DND-41 (cell line): ENCODE results near the gene CTSD.

Source experiments
- ATAC-seq: fragments of 200-7000 bp; cut with Tn5 transposase; 3 replicates; pipeline ENCODE4 v1.9.1; 2021; ENCODE audit warnings: low read depth; ENCODE audit not compliant: insufficient read depth
- DNase-seq: peaks from one replicate; pipeline ENCODE4 v3.0.0-alpha.2; 2020
- H2AFZ ChIP-seq: 2 replicates; pipeline ENCODE4 v1.6.0; 2012; ENCODE audit warnings: low read depth, low read length
- H3K27ac ChIP-seq: 2 replicates; pipeline ENCODE4 v1.5.1; 2012; ENCODE audit warnings: low read length, inconsistent platforms
- H3K27me3 ChIP-seq: fragments of 200-600 bp; sonication (generic); 2 replicates; pipeline ENCODE4 v1.6.0; 2012; ENCODE audit warnings: low read length, mild to moderate bottlenecking, inconsistent platforms; ENCODE audit not compliant: insufficient read depth, poor library complexity
- H3K36me3 ChIP-seq: 2 replicates; pipeline ENCODE4 v1.5.1; 2012; ENCODE audit warnings: low read length, inconsistent platforms; ENCODE audit not compliant: insufficient read depth
- H3K4me1 ChIP-seq: 2 replicates; pipeline ENCODE4 v1.5.1; 2012; ENCODE audit warnings: mild to moderate bottlenecking, low read length; ENCODE audit not compliant: insufficient read depth
- H3K4me2 ChIP-seq: 2 replicates; pipeline ENCODE4 v1.6.0; 2012; ENCODE audit warnings: mild to moderate bottlenecking, moderate library complexity, low read length, inconsistent platforms; ENCODE audit not compliant: insufficient read depth
- H3K4me3 ChIP-seq, 2 experiments: fragments of 200-600 bp in 1 of 2; shearing (Covaris generic) in 1 of 2; 2 replicates each; pipeline ENCODE4 v1.5.1; 2012 to 2016; ENCODE audit warnings: inconsistent platforms in 2 of 2, low read length in 2 of 2, mild to moderate bottlenecking in 2 of 2, low read depth in 1 of 2, moderate library complexity in 1 of 2
- H3K79me2 ChIP-seq: 2 replicates; pipeline ENCODE4 v1.6.0; 2012; ENCODE audit warnings: low read length, inconsistent platforms; ENCODE audit not compliant: insufficient read depth
- H3K9ac ChIP-seq: 2 replicates; pipeline ENCODE4 v1.6.0; 2012; ENCODE audit warnings: low read depth, mild to moderate bottlenecking, inconsistent platforms, low read length, moderate library complexity
- H3K9me3 ChIP-seq: 2 replicates; pipeline ENCODE4 v1.5.1; 2012; ENCODE audit warnings: low read length, moderate library complexity, mild to moderate bottlenecking, inconsistent platforms; ENCODE audit not compliant: insufficient read depth, severe bottlenecking
- H4K20me1 ChIP-seq: 2 replicates; pipeline ENCODE4 v1.6.0; 2012; ENCODE audit warnings: low read length; ENCODE audit not compliant: insufficient read depth
- CTCF ChIP-seq: IDR thresholded peaks from 2 replicates; pipeline ENCODE4 v1.5.1; 2012; ENCODE audit warnings: borderline replicate concordance, low read length, moderate library complexity, mild to moderate bottlenecking; ENCODE audit not compliant: poor library complexity, severe bottlenecking; ENCODE audit errors: extremely low read depth
- EZH2 ChIP-seq: IDR thresholded peaks from 3 replicates; pipeline ENCODE4 v1.6.1; 2012; ENCODE audit warnings: borderline replicate concordance, low read depth, mild to moderate bottlenecking, moderate library complexity, low read length, inconsistent platforms; ENCODE audit not compliant: severe bottlenecking

The CTSD gene

GRCh38 chr11:1771700-1772099 lies 8.0 kb upstream of the CTSD start:
- H3K4me3 ChIP-seq = no peak overlapping the region
- no peaks in the 10 kb centered on the region for H3K9me3 ChIP-seq
- peaks cover 11% of the 10 kb centered on the region for H3K4me1 ChIP-seq
- no peaks in the 10 kb centered on the region for H3K79me2 ChIP-seq
- no peaks in the 10 kb centered on the region for H3K36me3 ChIP-seq
- H2AFZ ChIP-seq = no peak overlapping the region
- no peak overlapping the region for H3K9ac ChIP-seq
- DNase-seq (no peak), ATAC-seq (no peak)
- no peak overlapping the region for H3K27ac ChIP-seq
- no peak for TF ChIP-seq EZH2
- no peak for TF ChIP-seq CTCF
- H3K4me2 ChIP-seq = no peak overlapping the region
- H3K27me3 ChIP-seq = no peaks in the 10 kb centered on the region
- H4K20me1 ChIP-seq = no peaks in the 10 kb centered on the region

DNA sequence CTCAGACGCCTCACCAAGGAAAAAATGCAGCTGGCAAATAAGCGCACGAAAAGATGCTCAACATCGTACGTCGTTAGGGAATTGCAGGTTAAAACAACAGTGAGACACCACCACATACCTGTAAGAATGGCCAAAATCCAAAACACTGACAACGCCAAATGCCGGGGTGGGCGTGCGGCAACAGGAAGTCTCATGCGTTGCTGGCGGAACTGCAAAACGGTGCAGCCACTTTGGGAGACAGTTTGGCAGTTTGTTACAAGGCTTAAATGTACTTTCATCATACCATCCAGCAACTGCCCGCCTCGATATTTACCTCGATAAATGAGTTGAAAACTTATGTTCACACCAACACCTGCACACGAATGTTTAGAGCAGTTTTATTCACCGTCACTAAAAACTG lies 7.5 kb upstream of the CTSD start:
- Histone ChIP-seq H3K9ac (no peak overlapping the region), H4K20me1 (no peaks in the 10 kb centered on the region), H3K36me3 (no peaks in the 10 kb centered on the region), H3K9me3 (no peaks in the 10 kb centered on the region), H3K4me1 (peaks cover 11% of the 10 kb centered on the region), H3K27ac (no peak overlapping the region), H3K79me2 (no peaks in the 10 kb centered on the region), H3K4me2 (no peak overlapping the region), H2AFZ (no peak overlapping the region), H3K4me3 (no peak overlapping the region), H3K27me3 (no peaks in the 10 kb centered on the region)
- ATAC-seq (no peak), DNase-seq (no peak)
- TF ChIP-seq EZH2 (no peak), CTCF (no peak)

DNA sequence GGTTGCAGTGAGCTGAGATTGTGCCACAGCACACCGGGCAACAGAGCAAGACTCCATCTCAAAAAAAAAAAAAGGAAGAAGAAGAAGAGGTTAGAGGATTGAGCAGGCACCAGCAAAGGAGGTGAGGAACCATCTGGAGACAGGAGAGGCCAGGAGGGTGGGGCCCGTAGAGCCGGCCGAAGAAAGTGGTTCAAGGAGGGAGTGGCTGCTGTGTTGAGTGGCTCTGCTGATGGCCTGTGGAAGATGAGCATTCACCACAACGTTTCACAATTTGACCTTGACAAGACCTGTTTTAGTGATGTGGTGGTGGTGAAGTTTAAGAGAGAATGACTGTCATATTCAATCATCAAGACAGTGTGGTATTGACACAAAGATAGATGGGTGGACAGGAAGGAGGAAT lies 6.8 kb upstream of the CTSD start:
- DNase-seq = no peak
- H3K4me1 ChIP-seq = peaks cover 11% of the 10 kb centered on the region

More for the DNA sequence above, 6.8 kb upstream of the CTSD start:
- no peak for ATAC-seq
- Histone ChIP-seq H3K9ac (no peak overlapping the region), H3K27me3 (no peaks in the 10 kb centered on the region), H3K4me3 (no peak overlapping the region), H3K79me2 (no peaks in the 10 kb centered on the region), H3K36me3 (no peaks in the 10 kb centered on the region), H4K20me1 (no peaks in the 10 kb centered on the region), H3K27ac (no peak overlapping the region), H3K4me2 (no peak overlapping the region), H3K9me3 (no peaks in the 10 kb centered on the region), H2AFZ (no peak overlapping the region)
- no peak for TF ChIP-seq CTCF
- no peak for TF ChIP-seq EZH2
